GM23338 (cell line): ENCODE measurements around the gene UBE2S. TPM values are rescaled to one million over a fixed set of nuclear protein-coding genes. Genes with fewer than 3 reads are reported as not detected.

ENCODE experiments used
- ATAC-seq: fragments of 200-7000 bp; cut with Tn5 transposase; 3 replicates; pipeline ENCODE4 v1.9.1; 2020
- DNase-seq: peaks from one replicate; pipeline ENCODE4 v3.0.0-alpha.2; 2015; ENCODE audit warnings: low spot score
- H2AFZ ChIP-seq: fragments of 200-600 bp; sonication (generic); 2 replicates; pipeline ENCODE4 v1.8.0; 2016; ENCODE audit warnings: antibody characterized with exemption, mild to moderate bottlenecking, moderate library complexity
- H3F3A ChIP-seq: fragments of 200-600 bp; sonication (generic); replicated peaks from 2 replicates; pipeline ENCODE4 v1.8.0; 2017; ENCODE audit warnings: antibody characterized with exemption, mixed run types, low read depth
- H3K27ac ChIP-seq: fragments of 200-600 bp; sonication (generic); 2 replicates; pipeline ENCODE4 v1.6.1; 2016; ENCODE audit warnings: low read depth
- H3K27me3 ChIP-seq: fragments of 200-600 bp; sonication (generic); 2 replicates; pipeline ENCODE4 v1.8.0; 2016; ENCODE audit warnings: mild to moderate bottlenecking, mixed run types, moderate library complexity; ENCODE audit not compliant: insufficient read depth
- H3K36me3 ChIP-seq: fragments of 200-600 bp; sonication (generic); 2 replicates; pipeline ENCODE4 v1.8.0; 2016; ENCODE audit warnings: mild to moderate bottlenecking; ENCODE audit not compliant: insufficient read depth
- H3K4me1 ChIP-seq: fragments of 200-600 bp; sonication (generic); 2 replicates; pipeline ENCODE4 v1.8.0; 2016; ENCODE audit warnings: mild to moderate bottlenecking, moderate library complexity; ENCODE audit not compliant: insufficient read depth
- H3K4me2 ChIP-seq: fragments of 200-600 bp; sonication (generic); 2 replicates; pipeline ENCODE4 v1.7.1; 2017; ENCODE audit warnings: mixed run types
- H3K4me3 ChIP-seq: fragments of 200-600 bp; sonication (generic); 2 replicates; pipeline ENCODE4 v1.6.1; 2016; ENCODE audit warnings: mixed run types
- H3K79me2 ChIP-seq: fragments of 200-600 bp; sonication (generic); replicated peaks from 2 replicates; pipeline ENCODE4 v1.8.0; 2017; ENCODE audit warnings: mild to moderate bottlenecking; ENCODE audit not compliant: insufficient read depth
- H3K9me2 ChIP-seq: fragments of 200-600 bp; sonication (generic); 2 replicates; pipeline ENCODE4 v1.8.0; 2017; ENCODE audit not compliant: insufficient read depth
- H4K20me1 ChIP-seq: fragments of 200-600 bp; sonication (generic); replicated peaks from 2 replicates; pipeline ENCODE4 v1.8.0; 2017; ENCODE audit warnings: mild to moderate bottlenecking; ENCODE audit not compliant: insufficient read depth
- H3K27ac Mint-ChIP-seq: 2 replicates; pipeline ENCODE4 v1.8.0; 2020; ENCODE audit warnings: inconsistent platforms, mild to moderate bottlenecking, moderate library complexity, mixed read lengths
- H3K27me3 Mint-ChIP-seq: 3 replicates; pipeline ENCODE4 v1.8.0; 2022; ENCODE audit warnings: low read depth, mild to moderate bottlenecking, moderate library complexity, mixed read lengths, inconsistent platforms; ENCODE audit not compliant: insufficient read depth, poor library complexity
- H3K36me3 Mint-ChIP-seq: 3 replicates; pipeline ENCODE4 v1.8.0; 2021; ENCODE audit warnings: low read depth, mild to moderate bottlenecking, inconsistent platforms, moderate library complexity, mixed read lengths
- H3K4me1 Mint-ChIP-seq: 3 replicates; pipeline ENCODE4 v1.8.0; 2020; ENCODE audit warnings: mild to moderate bottlenecking, inconsistent platforms, mixed read lengths
- H3K4me3 Mint-ChIP-seq: 3 replicates; pipeline ENCODE4 v1.8.0; 2021; ENCODE audit warnings: moderate library complexity, mild to moderate bottlenecking, inconsistent platforms, mixed read lengths
- H3K9me3 Mint-ChIP-seq: 3 replicates; pipeline ENCODE4 v1.8.0; 2020; ENCODE audit warnings: moderate library complexity, mild to moderate bottlenecking, inconsistent platforms, mixed read lengths
- CTCF ChIP-seq, 2 experiments: fragments of 200-600 bp in 1 of 2; sonication (generic) in 1 of 2; conservative IDR thresholded peaks; 2 replicates each; pipeline versions ENCODE4 v1.5.1 to v1.6.1; 2016 to 2017; ENCODE audit warnings: antibody characterized with exemption in 2 of 2, low read depth in 2 of 2, mild to moderate bottlenecking in 2 of 2, moderate library complexity in 1 of 2
- JUNB ChIP-seq: IDR thresholded peaks from one replicate; pipeline ENCODE4 v1.6.1; 2016; ENCODE audit warnings: antibody characterized with exemption; ENCODE audit not compliant: unreplicated experiment
- POLR2AphosphoS5 ChIP-seq: IDR thresholded peaks from 2 replicates; pipeline ENCODE4 v1.6.1; 2016; ENCODE audit warnings: antibody characterized with exemption, low read depth
- REST ChIP-seq: IDR thresholded peaks from one replicate; pipeline ENCODE4 v1.6.1; 2018; ENCODE audit warnings: antibody characterized with exemption; ENCODE audit not compliant: unreplicated experiment
- STAT1 ChIP-seq: IDR thresholded peaks from one replicate; pipeline ENCODE4 v1.6.1; 2016; ENCODE audit warnings: antibody characterized with exemption; ENCODE audit not compliant: unreplicated experiment
- ZNF462 ChIP-seq: fragments of 250-450 bp; sonication (Bioruptor Pico); IDR thresholded peaks from 2 replicates; pipeline ENCODE4 v1.5.0; 2020; ENCODE audit warnings: mild to moderate bottlenecking, moderate library complexity
- polyA plus RNA-seq: library from polyadenylated mRNA; unstranded; fragments of >200 nt; fragmentation: Nextera tagmentation; extraction: Ambion mirVana; gene quantifications from 2 replicates; pipeline ENCODE4 v1.2.1, GENCODE V29; 2016
- total RNA-seq: library from RNA; depleted of rRNA; stranded (reverse); fragments of >200 nt; shearing (Covaris generic); gene quantifications from 2 replicates; pipeline ENCODE4 v1.2.3, GENCODE V29; 2014

The UBE2S gene
- total and polyA plus RNA-seq, 2 experiments from 2014 or later = 363 to 533 TPM

GRCh38 chr19:55389386-55390317 lies 17.9 kb downstream of the UBE2S start:
- Histone ChIP-seq H3K36me3 (peaks cover 11% of the 10 kb centered on the region; the same call in 1 of the 2 replicates), H3K27ac (peak overlapping the region; percentile 45; the same call in 1 of the 2 replicates), H3F3A (peaks cover 61% of the 10 kb centered on the region), H3K27me3 (no peaks in the 10 kb centered on the region), H2AFZ (no peak overlapping the region), H4K20me1 (peaks cover 40% of the 10 kb centered on the region), H3K9me2 (no peaks in the 10 kb centered on the region), H3K4me1 (peaks cover 70% of the 10 kb centered on the region), H3K4me3 (no peak overlapping the region; the same call in 1 of the 2 replicates), H3K79me2 (peaks cover 28% of the 10 kb centered on the region), H3K4me2 (peak overlapping the region; percentile 32)
- no peak for ATAC-seq
- no peak for DNase-seq
- Mint-ChIP-seq H3K4me3 (peak overlapping the region; percentile 46; the same call in 1 of the 3 replicates), H3K36me3 (peaks cover 54% of the 10 kb centered on the region), H3K27me3 (peaks cover 52% of the 10 kb centered on the region), H3K9me3 (no peaks in the 10 kb centered on the region; the same call in 2 of the 3 replicates), H3K27ac (peak overlapping the region; percentile 85), H3K4me1 (peaks cover 72% of the 10 kb centered on the region)
- TF ChIP-seq STAT1 = no peak
- TF ChIP-seq CTCF (conservative IDR thresholded peaks at IDR 0.05; ENCODE audit: low read depth in 2 of 2) = no peak
- TF ChIP-seq POLR2AphosphoS5 = peak; percentile 54
- no peak for TF ChIP-seq JUNB

- H3F3A ChIP-seq = peaks cover 66% of the 10 kb centered on the region
- H3K27ac Mint-ChIP-seq = no peak overlapping the region
- H3K79me2 ChIP-seq = peaks cover 28% of the 10 kb centered on the region
- H3K9me2 ChIP-seq = no peaks in the 10 kb centered on the region
- ATAC-seq (no peak), DNase-seq (no peak)
- H3K27me3 Mint-ChIP-seq = peaks cover 58% of the 10 kb centered on the region
- peaks cover 4% of the 10 kb centered on the region; the same call in 1 of the 2 replicates for H3K27me3 ChIP-seq
- no peak overlapping the region for H2AFZ ChIP-seq
- H3K4me2 ChIP-seq = peak overlapping the region; percentile 97
- peaks cover 11% of the 10 kb centered on the region; the same call in 1 of the 2 replicates for H3K36me3 ChIP-seq
- H3K27ac ChIP-seq = no peak overlapping the region
- H3K4me1 Mint-ChIP-seq = peaks cover 71% of the 10 kb centered on the region
- peaks cover 67% of the 10 kb centered on the region for H3K4me1 ChIP-seq
- TF ChIP-seq POLR2AphosphoS5 (no peak), REST (no peak), ZNF462 (no peak)
- peak overlapping the region; percentile 99 for H3K4me3 ChIP-seq
- H3K9me3 Mint-ChIP-seq = peaks cover 2% of the 10 kb centered on the region; the same call in 2 of the 3 replicates
- H4K20me1 ChIP-seq = peaks cover 41% of the 10 kb centered on the region
- peak overlapping the region; percentile 99 for H3K4me3 Mint-ChIP-seq
- H3K36me3 Mint-ChIP-seq = peaks cover 54% of the 10 kb centered on the region
Observed at GRCh38 chr19:55387736-55388497, 19.7 kb downstream of the UBE2S start.
